Loucy (cell line): ENCODE measurements around the gene CPLANE2.

Experiments used
- H2AFZ ChIP-seq: fragments of 200-600 bp; sonication (generic); 2 replicates; pipeline ENCODE4 v1.6.0; 2016; ENCODE audit warnings: antibody characterized with exemption, mild to moderate bottlenecking, low read length, moderate library complexity
- H3F3A ChIP-seq: fragments of 200-600 bp; 2 replicates; pipeline ENCODE4 v1.6.0; 2016; ENCODE audit warnings: antibody characterized with exemption, low read depth, mild to moderate bottlenecking
- H3K27me3 ChIP-seq: fragments of 200-600 bp; sonication (generic); 2 replicates; pipeline ENCODE4 v1.6.1; 2014; ENCODE audit warnings: low read length, mild to moderate bottlenecking; ENCODE audit not compliant: insufficient read depth, poor library complexity, severe bottlenecking
- H3K36me3 ChIP-seq: fragments of 200-600 bp; sonication (generic); 2 replicates; pipeline ENCODE4 v1.6.1; 2016; ENCODE audit warnings: low read length; ENCODE audit not compliant: insufficient read depth
- H3K4me1 ChIP-seq: fragments of 200-600 bp; sonication (generic); 2 replicates; pipeline ENCODE4 v1.5.1; 2014; ENCODE audit warnings: low read length, mild to moderate bottlenecking; ENCODE audit not compliant: insufficient read depth, poor library complexity, severe bottlenecking
- H3K4me2 ChIP-seq: fragments of 200-600 bp; sonication (generic); 2 replicates; pipeline ENCODE4 v1.6.0; 2014; ENCODE audit warnings: antibody characterized with exemption, low read length, low read depth, mild to moderate bottlenecking; ENCODE audit not compliant: poor library complexity, severe bottlenecking
- H3K4me3 ChIP-seq: fragments of 200-600 bp; sonication (generic); 2 replicates; pipeline ENCODE4 v1.5.1; 2014; ENCODE audit warnings: low read length, mild to moderate bottlenecking, mixed read lengths; ENCODE audit not compliant: poor library complexity, severe bottlenecking
- H3K79me2 ChIP-seq: fragments of 200-600 bp; sonication (generic); 2 replicates; pipeline ENCODE4 v1.6.1; 2014; ENCODE audit warnings: low read length; ENCODE audit not compliant: insufficient read depth
- H3K9ac ChIP-seq: fragments of 200-600 bp; sonication (generic); 2 replicates; pipeline ENCODE4 v1.6.0; 2014; ENCODE audit warnings: mild to moderate bottlenecking, low read depth, low read length, moderate library complexity; ENCODE audit not compliant: poor library complexity, severe bottlenecking
- H3K9me2 ChIP-seq: fragments of 200-600 bp; sonication (generic); replicated peaks from 2 replicates; pipeline ENCODE4 v1.6.1; 2016; ENCODE audit warnings: low read depth, low read length, mixed read lengths
- H3K9me3 ChIP-seq: fragments of 200-600 bp; sonication (generic); 2 replicates; pipeline ENCODE4 v1.6.1; 2014; ENCODE audit warnings: mild to moderate bottlenecking, antibody characterized with exemption, low read length, low read depth; ENCODE audit not compliant: insufficient read depth
- H4K20me1 ChIP-seq: fragments of 200-600 bp; sonication (generic); 2 replicates; pipeline ENCODE4 v1.6.0; 2014; ENCODE audit warnings: antibody characterized with exemption, low read length, mild to moderate bottlenecking; ENCODE audit not compliant: insufficient read depth, poor library complexity, severe bottlenecking
- EZH2phosphoT487 ChIP-seq: fragments of 200-600 bp; IDR thresholded peaks from 2 replicates; pipeline ENCODE4 v1.6.1; 2018; ENCODE audit warnings: antibody characterized with exemption, mild to moderate bottlenecking, moderate library complexity, borderline replicate concordance
- TF ChIP-seq, protein P1 (sequence below): fragments of 200-600 bp; sonication (generic); conservative IDR thresholded peaks from 2 replicates; pipeline ENCODE4 v1.5.1; 2014; ENCODE audit warnings: mild to moderate bottlenecking, antibody characterized with exemption, low read length

CPLANE2 gene

DNA sequence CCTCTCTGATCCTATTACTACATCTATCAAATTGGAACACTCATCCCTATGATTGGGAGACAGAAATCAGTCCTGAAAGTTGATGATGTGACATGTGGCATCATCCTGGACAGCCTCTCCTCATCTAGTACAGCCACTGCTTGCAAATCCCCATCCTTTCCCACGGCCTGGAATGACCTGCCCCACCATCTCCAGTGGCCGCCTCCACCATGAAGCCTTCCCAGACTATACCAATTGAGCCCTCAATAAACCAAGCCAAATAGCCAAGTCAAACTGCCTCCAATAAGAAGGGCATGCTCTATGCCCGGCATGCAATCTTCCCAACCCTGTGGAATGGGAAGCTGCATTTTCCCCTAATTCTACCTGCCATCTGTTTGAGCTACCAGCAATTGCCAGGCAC is 24.0 kb downstream of the CPLANE2 start:
- Histone ChIP-seq H3K9me3 (no peaks in the 10 kb centered on the region), H3K4me1 (no peaks in the 10 kb centered on the region), H3K4me2 (no peak overlapping the region), H3K27me3 (no peaks in the 10 kb centered on the region), H2AFZ (no peak overlapping the region), H3K36me3 (no peaks in the 10 kb centered on the region), H3K9ac (no peak overlapping the region), H3K9me2 (no peaks in the 10 kb centered on the region), H3K4me3 (no peak overlapping the region), H3K79me2 (no peaks in the 10 kb centered on the region), H4K20me1 (no peaks in the 10 kb centered on the region), H3F3A (no peaks in the 10 kb centered on the region)
- TF ChIP-seq, protein P1, sequence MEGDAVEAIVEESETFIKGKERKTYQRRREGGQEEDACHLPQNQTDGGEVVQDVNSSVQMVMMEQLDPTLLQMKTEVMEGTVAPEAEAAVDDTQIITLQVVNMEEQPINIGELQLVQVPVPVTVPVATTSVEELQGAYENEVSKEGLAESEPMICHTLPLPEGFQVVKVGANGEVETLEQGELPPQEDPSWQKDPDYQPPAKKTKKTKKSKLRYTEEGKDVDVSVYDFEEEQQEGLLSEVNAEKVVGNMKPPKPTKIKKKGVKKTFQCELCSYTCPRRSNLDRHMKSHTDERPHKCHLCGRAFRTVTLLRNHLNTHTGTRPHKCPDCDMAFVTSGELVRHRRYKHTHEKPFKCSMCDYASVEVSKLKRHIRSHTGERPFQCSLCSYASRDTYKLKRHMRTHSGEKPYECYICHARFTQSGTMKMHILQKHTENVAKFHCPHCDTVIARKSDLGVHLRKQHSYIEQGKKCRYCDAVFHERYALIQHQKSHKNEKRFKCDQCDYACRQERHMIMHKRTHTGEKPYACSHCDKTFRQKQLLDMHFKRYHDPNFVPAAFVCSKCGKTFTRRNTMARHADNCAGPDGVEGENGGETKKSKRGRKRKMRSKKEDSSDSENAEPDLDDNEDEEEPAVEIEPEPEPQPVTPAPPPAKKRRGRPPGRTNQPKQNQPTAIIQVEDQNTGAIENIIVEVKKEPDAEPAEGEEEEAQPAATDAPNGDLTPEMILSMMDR = no peak
- no peak for TF ChIP-seq EZH2phosphoT487

DNA sequence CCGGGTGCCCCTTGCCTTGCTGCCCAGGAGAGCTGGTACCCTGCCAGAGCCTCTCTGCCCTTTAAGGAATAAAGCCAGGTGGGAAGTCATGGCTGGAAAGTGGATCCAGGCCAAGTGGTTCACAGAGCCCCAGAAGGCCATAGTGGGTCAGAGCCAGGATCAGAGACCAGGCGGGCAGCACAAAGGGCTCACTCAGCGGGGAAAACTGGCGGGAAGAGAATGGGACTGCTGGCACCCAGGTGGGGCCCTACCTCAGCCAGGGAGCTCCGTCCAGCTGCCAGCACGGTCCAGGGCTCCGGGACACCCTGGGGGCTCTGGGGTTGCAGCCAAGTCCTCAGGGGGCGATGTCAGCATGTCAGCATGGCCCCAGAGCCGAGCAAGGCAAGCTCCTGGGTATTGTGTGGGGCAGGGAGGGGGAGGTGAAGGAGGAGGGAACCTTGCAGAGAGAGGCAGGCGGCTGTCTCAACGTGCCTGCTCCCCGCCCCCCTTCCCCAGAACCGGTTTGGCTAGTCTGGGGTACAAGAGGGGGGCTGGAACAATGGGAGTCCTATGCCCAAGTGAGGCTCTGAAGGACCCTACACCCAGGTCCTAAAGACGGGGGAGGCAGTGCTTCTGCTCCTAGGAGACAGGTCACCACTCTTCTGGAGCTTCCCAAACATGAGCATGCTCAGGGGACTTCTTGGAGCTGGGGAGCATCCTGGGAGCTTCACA is 24.6 kb downstream of the CPLANE2 start, which contains the start of gene ARHGEF19:
TSS of gene ARHGEF19 (minus strand) at position 402 of the 711 bp plus-strand sequence. CDS start 3,598 bp downstream, outside the sequence.
- H3K27me3 ChIP-seq = no peaks in the 10 kb centered on the region
- no peaks in the 10 kb centered on the region for H3K9me3 ChIP-seq
- no peaks in the 10 kb centered on the region for H4K20me1 ChIP-seq
- H3K4me3 ChIP-seq = no peak within 1 kb of the TSS
- H3F3A ChIP-seq = no peaks in the 10 kb centered on the region
- no peaks in the 10 kb centered on the region for H3K9me2 ChIP-seq
- no peaks in the 10 kb centered on the region for H3K36me3 ChIP-seq
- H3K79me2 ChIP-seq = no peaks in the 10 kb centered on the region
- no peak within 1 kb of the TSS for H3K4me2 ChIP-seq
- TF ChIP-seq EZH2phosphoT487 = no peak
- TF ChIP-seq, protein P1 = no peak
- no peak within 1 kb of the TSS for H2AFZ ChIP-seq
- peaks cover under 1% of the 10 kb centered on the region for H3K4me1 ChIP-seq
- H3K9ac ChIP-seq = no peak within 1 kb of the TSS

DNA sequence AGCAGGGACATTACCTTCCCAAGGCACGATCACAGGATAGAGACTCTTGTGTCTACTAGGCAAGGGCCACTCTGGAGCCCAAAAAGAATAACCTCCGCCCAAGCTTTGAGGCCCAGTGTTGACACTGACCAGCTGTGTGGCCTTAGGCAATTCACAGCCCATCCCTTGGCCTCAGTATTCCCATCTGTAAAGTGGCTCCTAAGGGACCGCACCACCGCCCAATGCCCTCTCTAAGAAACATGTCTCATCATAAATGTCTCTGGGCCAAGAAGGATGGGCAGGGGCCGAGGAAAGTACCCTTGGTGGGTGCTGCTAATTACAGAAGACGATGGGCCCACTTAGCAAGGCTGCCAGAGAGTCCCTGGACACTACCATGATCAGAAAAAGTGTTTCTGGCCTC is 25.2 kb downstream of the CPLANE2 start:
- TF ChIP-seq, protein P1 = no peak
- no peak for TF ChIP-seq EZH2phosphoT487
- Histone ChIP-seq H3K9me2 (no peaks in the 10 kb centered on the region), H4K20me1 (no peaks in the 10 kb centered on the region), H3K4me1 (peaks cover 5% of the 10 kb centered on the region), H3K9me3 (no peaks in the 10 kb centered on the region), H3K9ac (no peak overlapping the region), H3K4me2 (no peak overlapping the region), H3K79me2 (no peaks in the 10 kb centered on the region), H3K27me3 (no peaks in the 10 kb centered on the region), H2AFZ (no peak overlapping the region), H3F3A (no peaks in the 10 kb centered on the region), H3K36me3 (no peaks in the 10 kb centered on the region), H3K4me3 (no peak overlapping the region)
